GM19023 (cell line): ENCODE measurements around the gene CSNK2A1.

Experiments
- ATAC-seq: cut with Tn5 transposase; IDR thresholded peaks from one replicate; pipeline ENCODE4 v1.9.1; 2021; ENCODE audit warnings: mild to moderate bottlenecking, moderate library complexity; ENCODE audit not compliant: unreplicated experiment

CSNK2A1 gene

DNA sequence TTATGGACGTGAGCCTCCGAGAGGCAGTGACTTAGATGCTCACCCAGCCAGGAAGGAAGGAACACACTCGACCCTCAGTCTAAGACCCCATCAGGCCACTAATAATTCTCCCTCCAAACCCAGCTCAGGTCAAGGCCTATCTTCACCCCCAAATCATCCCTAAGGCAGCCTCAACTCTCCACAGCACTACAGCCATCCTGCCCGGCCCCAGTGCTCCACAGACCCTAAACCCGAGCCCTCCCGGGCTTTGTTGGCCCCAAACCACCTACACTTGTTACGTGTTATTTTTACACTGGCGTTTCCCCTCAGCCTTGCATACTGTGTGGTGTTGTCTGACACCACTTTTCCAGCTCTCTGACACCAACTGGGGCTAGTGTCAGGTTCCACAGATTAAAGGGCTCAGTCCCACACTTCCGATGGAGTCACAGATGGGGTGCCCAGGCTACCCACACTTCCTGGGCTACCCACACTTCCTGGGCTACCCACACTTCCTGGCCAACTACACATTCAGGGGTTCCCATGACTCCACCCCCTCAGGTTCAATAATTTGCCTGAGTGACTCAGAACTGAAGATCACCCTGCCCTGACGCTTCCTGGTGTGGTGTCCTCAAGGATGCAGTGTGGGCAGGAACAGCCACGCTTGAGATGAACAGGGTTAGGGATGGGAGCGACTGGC is 110.2 kb downstream of the CSNK2A1 start:
- ATAC-seq = peak; percentile 80

DNA sequence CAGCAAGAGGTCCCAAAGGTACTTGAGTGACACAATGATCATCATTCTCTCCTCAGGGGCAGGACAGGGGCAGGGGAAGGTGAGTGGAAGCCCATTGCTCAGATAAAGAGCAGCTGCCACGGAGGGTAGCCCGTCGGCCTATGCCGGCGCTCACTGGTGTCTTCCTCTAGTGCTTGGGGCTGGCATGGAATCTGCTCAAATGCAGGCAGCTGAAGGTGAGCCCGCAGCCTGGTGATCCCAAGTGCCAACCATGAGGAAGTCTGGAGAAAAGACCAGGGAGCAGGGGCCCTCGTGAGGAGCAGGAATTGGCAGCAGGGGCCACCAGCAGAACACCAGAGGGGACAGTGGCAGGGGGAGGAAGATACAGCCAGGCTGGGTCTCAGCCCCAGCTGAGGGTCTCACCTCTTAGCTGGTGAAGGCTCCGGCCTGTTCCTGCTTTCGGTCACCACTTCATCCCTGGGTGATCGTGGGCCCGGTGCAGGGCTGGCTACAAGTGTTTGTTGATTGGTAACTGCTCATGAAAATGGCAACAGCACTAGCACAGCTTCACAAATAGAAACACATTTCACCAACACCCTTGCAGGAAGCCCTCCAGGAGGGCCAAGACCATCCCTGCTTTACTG is 110.8 kb downstream of the CSNK2A1 start:
- no peak for ATAC-seq

- no peak for ATAC-seq
Measured at GRCh38 chr20:432208-432607, 111.4 kb downstream of the CSNK2A1 start.

GRCh38 chr20:431012-431904 is 112.3 kb downstream of the CSNK2A1 start:
- ATAC-seq = no peak

GRCh38 chr20:430091-430999 is 113.2 kb downstream of the CSNK2A1 start:
- no peak for ATAC-seq

- ATAC-seq = no peak
Measured at GRCh38 chr20:428658-429200, 114.9 kb downstream of the CSNK2A1 start.

DNA sequence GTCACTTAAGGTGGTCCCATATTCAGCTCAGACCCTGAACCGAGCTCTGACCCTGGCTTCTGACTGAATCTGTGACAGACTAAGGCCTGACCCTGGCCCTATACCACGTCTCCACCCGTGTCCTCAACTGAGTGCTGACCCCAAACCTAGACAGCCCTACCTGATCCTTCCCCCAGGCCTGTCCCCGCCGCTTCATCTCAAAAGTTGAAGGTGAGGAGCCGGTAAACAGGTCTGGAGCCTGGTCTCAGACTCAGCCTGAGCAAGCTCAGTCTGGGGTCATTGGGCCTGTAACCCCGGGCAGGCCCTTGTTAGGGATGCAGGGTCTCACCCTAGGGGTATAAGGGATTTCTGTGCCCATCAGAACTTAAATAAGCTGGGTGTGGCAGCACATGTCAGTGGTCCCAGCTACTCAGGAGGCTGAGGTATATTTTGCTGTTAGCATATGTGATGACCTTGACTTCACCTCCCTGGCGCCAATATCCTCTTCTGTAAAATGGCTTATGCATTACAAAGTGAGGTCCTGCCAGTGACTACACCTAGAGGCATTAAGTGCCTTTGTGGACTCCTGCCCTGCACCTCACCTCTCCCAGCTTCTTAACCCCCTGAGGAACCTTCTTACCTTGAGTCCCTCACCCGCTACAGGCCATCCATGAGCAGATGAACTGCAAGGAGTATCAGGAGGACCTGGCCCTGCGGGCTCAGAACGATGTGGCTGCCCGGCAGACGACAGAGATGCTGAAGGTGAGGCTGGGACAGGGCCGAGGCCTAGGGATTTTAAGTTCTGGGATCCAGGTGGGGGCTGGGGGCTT is 115.5 kb downstream of the CSNK2A1 start:
- ATAC-seq = no peak

DNA sequence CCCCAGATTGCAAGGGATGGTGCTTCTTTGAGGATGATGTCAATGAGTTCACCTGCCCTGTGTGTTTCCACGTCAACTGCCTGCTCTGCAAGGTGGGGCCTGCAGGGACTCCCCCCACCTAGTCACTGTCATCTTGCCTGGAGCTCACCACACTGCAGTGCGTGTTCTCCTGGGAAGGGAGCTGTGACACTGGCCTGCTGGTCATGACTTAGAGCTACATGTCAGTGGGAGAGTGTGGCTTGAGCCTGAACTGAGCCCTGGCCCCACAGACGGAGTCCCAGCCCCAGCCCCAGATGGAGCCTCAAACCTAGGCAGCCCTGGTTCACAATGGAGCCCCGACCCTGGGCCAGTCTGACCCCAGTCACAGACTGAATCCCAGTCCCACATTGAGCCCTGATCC is 116.2 kb downstream of the CSNK2A1 start:
- ATAC-seq = no peak

GRCh38 chr20:426566-426965 is 117.0 kb downstream of the CSNK2A1 start:
- no peak for ATAC-seq
